HG02840 (cell line): ENCODE measurements around the gene ANKS1A.
"Not testable (repeated sequence)": the region's sequence is repeated elsewhere in the genome, so short reads cannot be mapped to it uniquely, and the experiment has no call there.

ENCODE experiments used
- ATAC-seq: cut with Tn5 transposase; IDR thresholded peaks from one replicate; pipeline ENCODE4 v1.9.1; 2021; ENCODE audit warnings: mild to moderate bottlenecking, moderate library complexity, moderate number of reproducible peaks; ENCODE audit not compliant: unreplicated experiment, low FRiP score

Gene ANKS1A

GRCh38 chr6:34888874-34889555, at the start of gene ANKS1A:
Gene ANKS1A (plus strand): TSS chr6:34889255. CDS start chr6:34889403, 148 bp downstream.
- no peak for ATAC-seq

GRCh38 chr6:34839666-34840352, 49.2 kb upstream of the ANKS1A start:
- no peak for ATAC-seq

GRCh38 chr6:34849066-34849465, 40.0 kb upstream of the ANKS1A start:
- ATAC-seq, result not testable (repeated sequence)

GRCh38 chr6:34851361-34851760, 37.7 kb upstream of the ANKS1A start:
- no peak for ATAC-seq

GRCh38 chr6:34852406-34853085, 36.5 kb upstream of the ANKS1A start:
- ATAC-seq, result no peak

GRCh38 chr6:34855463-34855862, 33.6 kb upstream of the ANKS1A start:
- no peak for ATAC-seq

GRCh38 chr6:34858681-34859080, 30.4 kb upstream of the ANKS1A start:
- ATAC-seq, result no peak

- ATAC-seq, result no peak
Measured at GRCh38 chr6:34859951-34860350, 29.1 kb upstream of the ANKS1A start.

GRCh38 chr6:34860776-34861175, 28.3 kb upstream of the ANKS1A start:
- ATAC-seq, result no peak

GRCh38 chr6:34864007-34864406, 25.0 kb upstream of the ANKS1A start:
- ATAC-seq, result no peak

- ATAC-seq, result no peak
Measured at GRCh38 chr6:34865107-34865506, 23.9 kb upstream of the ANKS1A start.

- no peak for ATAC-seq
Measured at GRCh38 chr6:34866509-34866908, 22.5 kb upstream of the ANKS1A start.

GRCh38 chr6:34867484-34867883, 21.6 kb upstream of the ANKS1A start:
- no peak for ATAC-seq

- no peak for ATAC-seq
Measured at GRCh38 chr6:34871853-34872252, 17.2 kb upstream of the ANKS1A start.

- ATAC-seq, result no peak
Measured at GRCh38 chr6:34872332-34872731, 16.7 kb upstream of the ANKS1A start.

GRCh38 chr6:34875292-34876213, 13.5 kb upstream of the ANKS1A start:
- ATAC-seq, result no peak

- ATAC-seq, result no peak
Measured at GRCh38 chr6:34876472-34876871, 12.6 kb upstream of the ANKS1A start.

GRCh38 chr6:34877259-34877658, 11.8 kb upstream of the ANKS1A start:
- no peak for ATAC-seq

- ATAC-seq, result no peak
Measured at GRCh38 chr6:34877869-34878485, 11.1 kb upstream of the ANKS1A start.

- not testable (repeated sequence) for ATAC-seq
Measured at GRCh38 chr6:34884073-34884472, 5.0 kb upstream of the ANKS1A start.
